HG03378 (cell line): ENCODE data around the gene ADAD2.

ENCODE experiments used
- ATAC-seq: cut with Tn5 transposase; IDR thresholded peaks from one replicate; pipeline ENCODE4 v1.9.1; 2021; ENCODE audit warnings: mild to moderate bottlenecking, moderate library complexity; ENCODE audit not compliant: unreplicated experiment

Gene ADAD2

GRCh38 chr16:84220851-84221250, 29.9 kb downstream of the ADAD2 start:
- no peak for ATAC-seq

GRCh38 chr16:84223456-84223855, 32.5 kb downstream of the ADAD2 start:
- ATAC-seq, result no peak

GRCh38 chr16:84224554-84224953, 33.6 kb downstream of the ADAD2 start:
- ATAC-seq, result no peak

GRCh38 chr16:84225126-84225525, 34.2 kb downstream of the ADAD2 start:
- no peak for ATAC-seq

- ATAC-seq, result no peak
Observed at GRCh38 chr16:84225571-84225970, 34.6 kb downstream of the ADAD2 start.

GRCh38 chr16:84226026-84226425, 35.1 kb downstream of the ADAD2 start:
- ATAC-seq, result no peak

GRCh38 chr16:84227548-84227947, 36.6 kb downstream of the ADAD2 start:
- no peak for ATAC-seq

GRCh38 chr16:84228256-84228838, 37.4 kb downstream of the ADAD2 start:
- ATAC-seq, result no peak

GRCh38 chr16:84229471-84229870, 38.5 kb downstream of the ADAD2 start:
- no peak for ATAC-seq

- no peak for ATAC-seq
Observed at GRCh38 chr16:84232060-84232459, 41.1 kb downstream of the ADAD2 start.

- ATAC-seq, result no peak
Observed at GRCh38 chr16:84232969-84233368, 42.0 kb downstream of the ADAD2 start.

GRCh38 chr16:84233748-84234147, 42.8 kb downstream of the ADAD2 start:
- no peak for ATAC-seq

GRCh38 chr16:84234321-84235241, 43.6 kb downstream of the ADAD2 start:
- ATAC-seq, result no peak

GRCh38 chr16:84236671-84237070, 45.7 kb downstream of the ADAD2 start:
- ATAC-seq, result no peak

GRCh38 chr16:84237994-84238750, 47.2 kb downstream of the ADAD2 start:
- no peak for ATAC-seq

- ATAC-seq, result no peak
Observed at GRCh38 chr16:84239141-84239769, 48.3 kb downstream of the ADAD2 start.

- no peak for ATAC-seq
Observed at GRCh38 chr16:84239909-84240308, 49.0 kb downstream of the ADAD2 start, which contains the start of gene KCNG4. TSS of gene KCNG4 (minus strand) at chr16:84240012. CDS start at chr16:84237485, 2,527 bp downstream.

GRCh38 chr16:84240455-84240854, 49.5 kb downstream of the ADAD2 start:
- no peak for ATAC-seq

GRCh38 chr16:84241778-84242177, 50.8 kb downstream of the ADAD2 start:
- ATAC-seq, result no peak

- no peak for ATAC-seq
Observed at GRCh38 chr16:84242839-84243238, 51.9 kb downstream of the ADAD2 start.

- no peak for ATAC-seq
Observed at GRCh38 chr16:84243732-84244131, 52.8 kb downstream of the ADAD2 start.
